H1 (cell line): ENCODE results near the gene ACTN2. TPM values are rescaled to one million over a fixed set of nuclear protein-coding genes. Genes with fewer than 3 reads are reported as not detected.

Experiments
- CTCF ChIA-PET: fragments of 300-600 bp; sonication (Branson Sonifier 250); formaldehyde crosslinking; loops from one replicate; lab custom pipeline; 2021; ENCODE audit not compliant: partially characterized antibody; lab: Charles Lee
- POLR2A ChIA-PET: fragments of 300-600 bp; sonication (Branson Sonifier 250); formaldehyde crosslinking; loops from one replicate; lab custom pipeline; 2021; ENCODE audit warnings: inconsistent platforms; ENCODE audit not compliant: partially characterized antibody; lab: Charles Lee
- DNase-seq, 2 experiments: peaks; one replicate each; pipeline versions ENCODE4 v3.0.0 to v3.0.0-alpha.2; 2010 to 2022; ENCODE audit warnings: low spot score in 2 of 2, low read depth in 1 of 2, mixed read lengths in 1 of 2
- FAIRE-seq: peaks from 2 replicates; lab custom pipeline; 2011; peaks lifted over from hg19 to GRCh38; lab: Jason Lieb, UNC
- H2AFZ ChIP-seq: 2 replicates; pipeline ENCODE4 v1.8.1; 2012; ENCODE audit warnings: low read length, inconsistent platforms
- H2AK5ac ChIP-seq: 2 replicates; pipeline ENCODE4 v1.6.1; 2013; ENCODE audit warnings: low read depth, low read length
- H2BK120ac ChIP-seq: replicated peaks from 2 replicates; pipeline ENCODE3; 2013; ENCODE audit warnings: low read depth, low read length, inconsistent platforms
- H2BK12ac ChIP-seq: 2 replicates; pipeline ENCODE4 v1.6.1; 2013; ENCODE audit warnings: low read depth, low read length
- H2BK15ac ChIP-seq: 2 replicates; pipeline ENCODE4 v1.6.1; 2013; ENCODE audit warnings: low read length
- H2BK20ac ChIP-seq: 2 replicates; pipeline ENCODE4 v1.6.1; 2013; ENCODE audit warnings: low read length
- H2BK5ac ChIP-seq: 2 replicates; pipeline ENCODE4 v1.6.1; 2013; ENCODE audit warnings: low read depth, low read length
- H3K14ac ChIP-seq: 2 replicates; pipeline ENCODE4 v1.6.1; 2013; ENCODE audit warnings: inconsistent platforms; ENCODE audit not compliant: insufficient read length
- H3K18ac ChIP-seq: 2 replicates; pipeline ENCODE4 v1.6.1; 2013; ENCODE audit warnings: low read length; ENCODE audit errors: extremely low read depth
- H3K23ac ChIP-seq: 2 replicates; pipeline ENCODE4 v1.6.1; 2013; ENCODE audit warnings: inconsistent platforms; ENCODE audit not compliant: insufficient read length
- H3K23me2 ChIP-seq: 2 replicates; pipeline ENCODE4 v1.6.1; 2013; ENCODE audit warnings: low read depth, low read length
- H3K27ac ChIP-seq: 2 replicates; pipeline ENCODE4 v1.6.1; 2011; ENCODE audit warnings: low read depth, low read length, inconsistent platforms
- H3K27me3 ChIP-seq, 4 experiments: replicated peaks in 1 of 4; 1 replicate in 1 of 4; 2 replicates in 3 of 4; pipeline versions ENCODE4 v1.6.1 to v1.8.1; 2011 to 2013; ENCODE audit warnings: low read length in 3 of 4, mild to moderate bottlenecking in 3 of 4, inconsistent platforms in 2 of 4, mixed read lengths in 2 of 4, moderate library complexity in 1 of 4; ENCODE audit not compliant: control insufficient read depth in 3 of 4, insufficient read depth in 3 of 4; ENCODE audit errors: extremely low read depth in 1 of 4
- H3K36me3 ChIP-seq, 4 experiments: 2 replicates each; pipeline versions ENCODE4 v1.6.1 to v1.8.1; 2011 to 2013; ENCODE audit warnings: mild to moderate bottlenecking in 4 of 4, low read length in 3 of 4, moderate library complexity in 2 of 4, control low read depth in 1 of 4, inconsistent platforms in 1 of 4; ENCODE audit not compliant: insufficient read depth in 4 of 4, control insufficient read depth in 2 of 4
- H3K4ac ChIP-seq: replicated peaks from 2 replicates; pipeline ENCODE3; 2013; ENCODE audit warnings: low read length, low read depth, mixed read lengths, inconsistent platforms; ENCODE audit not compliant: insufficient read length
- H3K4me1 ChIP-seq, 4 experiments: replicated peaks in 1 of 4; 1 replicate in 1 of 4; 2 replicates in 3 of 4; pipeline versions ENCODE4 v1.6.1 to v1.8.1; 2011 to 2013; ENCODE audit warnings: low read length in 3 of 4, inconsistent platforms in 2 of 4, mixed read lengths in 1 of 4; ENCODE audit not compliant: insufficient read depth in 4 of 4, control insufficient read depth in 3 of 4
- H3K4me2 ChIP-seq, 2 experiments: 2 replicates each; pipeline versions ENCODE4 v1.6.1 to v1.8.1; 2011 to 2013; ENCODE audit warnings: low read depth in 2 of 2, low read length in 2 of 2, control low read depth in 1 of 2, inconsistent platforms in 1 of 2, mild to moderate bottlenecking in 1 of 2; ENCODE audit not compliant: insufficient read depth in 1 of 2
- H3K4me3 ChIP-seq, 4 experiments: fragments of 200-600, 300-600 bp in 1 of 4; sonication (generic), shearing (Covaris generic), sonication (Bioruptor Twin) in 1 of 4; 2 replicates each; pipeline versions ENCODE4 v1.5.1 to v1.8.1; 2011 to 2016; ENCODE audit warnings: low read length in 4 of 4, low read depth in 3 of 4, control low read depth in 2 of 4, inconsistent platforms in 2 of 4, mild to moderate bottlenecking in 2 of 4, mixed read lengths in 1 of 4, moderate library complexity in 1 of 4; ENCODE audit not compliant: insufficient read depth in 2 of 4; ENCODE audit errors: extremely low read depth in 1 of 4
- H3K56ac ChIP-seq: replicated peaks from 2 replicates; pipeline ENCODE3; 2013; ENCODE audit warnings: low read depth, mild to moderate bottlenecking, mixed read lengths, low read length, inconsistent platforms; ENCODE audit not compliant: insufficient read length
- H3K79me1 ChIP-seq: 2 replicates; pipeline ENCODE4 v1.6.1; 2013; ENCODE audit warnings: low read depth, low read length, control low read depth
- H3K79me2 ChIP-seq, 2 experiments: 2 replicates each; pipeline versions ENCODE4 v1.6.1 to v1.8.1; 2012 to 2013; ENCODE audit warnings: low read length in 2 of 2, mild to moderate bottlenecking in 2 of 2, inconsistent platforms in 1 of 2; ENCODE audit not compliant: insufficient read depth in 2 of 2, control insufficient read depth in 1 of 2
- H3K9ac ChIP-seq, 4 experiments: replicated peaks in 1 of 4; 1 replicate in 1 of 4; 2 replicates in 3 of 4; pipeline versions ENCODE4 v1.6.1 to v1.8.1; 2011 to 2013; ENCODE audit warnings: low read depth in 3 of 4, low read length in 3 of 4, control low read depth in 2 of 4, mild to moderate bottlenecking in 2 of 4, moderate library complexity in 2 of 4, inconsistent platforms in 1 of 4; ENCODE audit errors: extremely low read depth in 1 of 4
- H3K9me3 ChIP-seq, 2 experiments: 2 replicates each; pipeline versions ENCODE4 v1.6.1 to v1.8.1; 2012 to 2013; ENCODE audit warnings: mild to moderate bottlenecking in 2 of 2, moderate library complexity in 2 of 2, control low read depth in 1 of 2, inconsistent platforms in 1 of 2, low read depth in 1 of 2, low read length in 1 of 2, mixed read lengths in 1 of 2; ENCODE audit not compliant: insufficient read depth in 2 of 2
- H4K20me1 ChIP-seq, 2 experiments: replicated peaks in 1 of 2; 2 replicates each; pipeline versions ENCODE3 to v1.8.1; 2011 to 2013; ENCODE audit warnings: inconsistent platforms in 2 of 2, low read length in 2 of 2, mild to moderate bottlenecking in 1 of 2; ENCODE audit not compliant: insufficient read depth in 2 of 2, control insufficient read depth in 1 of 2
- H4K5ac ChIP-seq: 2 replicates; pipeline ENCODE4 v1.6.1; 2013; ENCODE audit warnings: low read length, low read depth, mixed read lengths, inconsistent platforms; ENCODE audit not compliant: insufficient read length
- H4K8ac ChIP-seq: 2 replicates; pipeline ENCODE4 v1.8.0; 2013; ENCODE audit warnings: mild to moderate bottlenecking, moderate library complexity, low read length, inconsistent platforms; ENCODE audit not compliant: insufficient read depth; ENCODE audit errors: extremely low read depth
- H4K91ac ChIP-seq: replicated peaks from 2 replicates; pipeline ENCODE3; 2013; ENCODE audit warnings: low read length, mixed read lengths, inconsistent platforms; ENCODE audit not compliant: insufficient read length
- BRCA1 ChIP-seq: IDR thresholded peaks from 2 replicates; pipeline ENCODE4 v1.6.1; 2012; ENCODE audit warnings: low read depth, low read length, improper control_type of control experiment
- CBX8 ChIP-seq: fragments of 300-800, 300-1000 bp; sonication (generic); IDR thresholded peaks from 2 replicates; pipeline ENCODE4 v1.7.1; 2016; ENCODE audit warnings: low read depth, low read length, borderline replicate concordance
- CEBPB ChIP-seq: IDR thresholded peaks from 2 replicates; pipeline ENCODE4 v1.6.1; 2012; ENCODE audit warnings: low read depth, low read length
- CHD1 ChIP-seq: IDR thresholded peaks from 2 replicates; pipeline ENCODE4 v1.6.1; 2012; ENCODE audit warnings: low read depth, low read length, improper control_type of control experiment
- CREB1 ChIP-seq: IDR thresholded peaks from 2 replicates; pipeline ENCODE4 v1.6.1; 2012; ENCODE audit warnings: inconsistent platforms
- EGR1 ChIP-seq: IDR thresholded peaks from 2 replicates; pipeline ENCODE4 v1.6.1; 2011; ENCODE audit warnings: low read depth, low read length, borderline replicate concordance
- JUND ChIP-seq: IDR thresholded peaks from 2 replicates; pipeline ENCODE4 v1.6.1; 2011; ENCODE audit warnings: mild to moderate bottlenecking, improper control_type of control experiment, low read length
- PHF8 ChIP-seq: fragments of 200-600 bp; sonication (generic); conservative IDR thresholded peaks from 2 replicates; pipeline ENCODE4 v1.7.1; 2012; ENCODE audit warnings: low read depth, mild to moderate bottlenecking, inconsistent platforms, low read length, moderate library complexity
- POLR2AphosphoS5 ChIP-seq: IDR thresholded peaks from 2 replicates; pipeline ENCODE4 v1.6.1; 2011; ENCODE audit warnings: low read depth, low read length
- RBBP5 ChIP-seq: IDR thresholded peaks from 2 replicates; pipeline ENCODE4 v1.7.1; 2012; ENCODE audit warnings: low read depth, mild to moderate bottlenecking, inconsistent platforms, low read length, moderate library complexity, borderline replicate concordance
- RNF2 ChIP-seq: fragments of 200-900, 300-1000 bp; sonication (generic); IDR thresholded peaks from 2 replicates; pipeline ENCODE4 v1.7.1; 2016; ENCODE audit warnings: borderline replicate concordance, low read depth, mild to moderate bottlenecking, antibody characterized with exemption, low read length; ENCODE audit not compliant: poor library complexity, severe bottlenecking; ENCODE audit errors: missing control alignments
- SAP30 ChIP-seq: fragments of 300-600 bp; sonication (generic); IDR thresholded peaks from 2 replicates; pipeline ENCODE4 v1.7.1; 2012; ENCODE audit warnings: low read length, moderate library complexity, mild to moderate bottlenecking, inconsistent platforms; ENCODE audit not compliant: insufficient read depth, insufficient replicate concordance
- SIN3A ChIP-seq, 2 experiments: IDR thresholded peaks in 1 of 2; conservative IDR thresholded peaks in 1 of 2; 2 replicates each; pipeline ENCODE4 v1.6.1; 2011 to 2012; ENCODE audit warnings: low read length in 2 of 2, improper control_type of control experiment in 1 of 2, low read depth in 1 of 2, mild to moderate bottlenecking in 1 of 2
- SRF ChIP-seq: IDR thresholded peaks from 2 replicates; pipeline ENCODE4 v1.6.1; 2011; ENCODE audit warnings: mild to moderate bottlenecking, low read depth, low read length, moderate library complexity
- TEAD4 ChIP-seq: IDR thresholded peaks from 2 replicates; pipeline ENCODE4 v1.6.1; 2012; ENCODE audit warnings: low read depth, low read length, inconsistent platforms, mixed read lengths
- WGBS, 2 experiments: shearing (Covaris generic) in 1 of 2; methylation state at CpG; one replicate each; pipeline versions ENCODE4 v1.1.6 to v1.1.7; 2013 to 2015; ENCODE audit warnings: low lambda C conversion rate in 2 of 2, mixed read lengths in 2 of 2, inconsistent platforms in 1 of 2, low coverage in 1 of 2, missing lambda C conversion rate in 1 of 2; ENCODE audit not compliant: insufficient replicate concordance in 2 of 2, insufficient coverage in 1 of 2, insufficient read length in 1 of 2; ENCODE audit errors: extremely low coverage in 1 of 2, missing lambda C conversion rate in 1 of 2; 5-methylcytosine and 5-hydroxymethylcytosine counted together
- polyA plus RNA-seq, 7 experiments: library from polyadenylated mRNA; depleted of rRNA in 3 of 7; stranded (reverse) in 5 of 7; unstranded in 2 of 7; fragments of >200 nt in 5 of 7; fragments of 200-250 nt in 2 of 7; gene quantifications; 1 replicate in 5 of 7; 2 replicates in 1 of 7; 4 replicates in 1 of 7; pipeline versions ENCODE4 v1.2.1 to v1.2.3, GENCODE V29; 2011 to 2013; ENCODE audit warnings: missing spikeins in 2 of 7, mixed read lengths in 2 of 7
- total RNA-seq: library from RNA; stranded (reverse); fragmentation: NEBNext Ultra II Directional; extraction: Animal tissue kit (Norgen Biotek cat#: 25700); gene quantifications from 2 replicates; pipeline ENCODE4 v1.2.1, GENCODE V29; 2021

Gene ACTN2
- total and polyA plus RNA-seq, 2 of the 8 experiments (the other 6 are each of a cell fraction or from before 2014, with no cell fraction given), result 1.9 to 4.1 TPM

DNA sequence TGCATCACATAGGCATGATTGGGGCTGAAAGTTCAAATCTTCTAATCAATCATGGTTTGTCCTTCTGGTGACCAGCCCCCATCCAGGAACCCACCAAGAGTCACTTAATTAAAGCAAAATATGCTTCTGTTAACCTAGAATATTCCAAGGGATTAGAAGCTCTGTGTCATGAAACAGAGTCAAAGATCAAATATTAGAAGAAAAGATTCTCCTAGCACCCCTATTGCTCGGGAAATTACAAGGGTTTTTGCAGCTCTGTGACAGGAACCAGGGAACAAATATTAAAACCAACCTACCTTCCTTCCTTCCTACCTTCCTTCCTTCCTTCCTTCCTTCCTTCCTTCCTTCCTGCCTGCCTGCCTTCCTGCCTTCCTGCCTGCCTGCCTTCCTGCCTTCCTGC is 31.8 kb upstream of the ACTN2 start:
- POLR2A ChIA-PET, result no interaction called here

More for the DNA sequence above, 31.8 kb upstream of the ACTN2 start:
- 88% methylated on average over 1 of the region's 1 CpG; no CpG with 5 or more reads in 1 of the 2 experiments for WGBS, 2 experiments
- no peak overlapping the region for H3K4me2 ChIP-seq
- no peak overlapping the region for H2BK5ac ChIP-seq
- H4K5ac ChIP-seq, result no peak overlapping the region
- H3K14ac ChIP-seq, result no peak overlapping the region
- H3K27ac ChIP-seq, result no peak overlapping the region
- no peak for TF ChIP-seq CHD1
- TF ChIP-seq POLR2AphosphoS5, result no peak
- TF ChIP-seq TEAD4, result no peak
- no peak for TF ChIP-seq SRF
- no peak for TF ChIP-seq RBBP5
- no peak for TF ChIP-seq CREB1
- no peak for TF ChIP-seq SIN3A (conservative IDR thresholded peaks at IDR 0.05 in 1 of 2, IDR thresholded peaks at IDR 0.05 in 1 of 2; ENCODE audit: low read depth in 1 of 2, low read length in 2 of 2)
- no peak for TF ChIP-seq PHF8
- no peak for TF ChIP-seq JUND
- no peak for TF ChIP-seq BRCA1
- no peak for TF ChIP-seq CEBPB
- no peak for TF ChIP-seq SAP30
- no peak for TF ChIP-seq CBX8
- TF ChIP-seq EGR1, result no peak
- TF ChIP-seq RNF2, result no peak
- H2BK12ac ChIP-seq, result no peak overlapping the region
- no peak overlapping the region for H3K9ac ChIP-seq
- H3K9me3 ChIP-seq, result no peaks in the 10 kb centered on the region
- H3K56ac ChIP-seq, result no peak overlapping the region
- no peak overlapping the region for H3K4me3 ChIP-seq
- no peaks in the 10 kb centered on the region for H4K20me1 ChIP-seq
- H3K36me3 ChIP-seq, result no peaks in the 10 kb centered on the region
- H3K79me2 ChIP-seq, result no peaks in the 10 kb centered on the region
- no peak overlapping the region for H3K4ac ChIP-seq
- no peaks in the 10 kb centered on the region for H3K79me1 ChIP-seq
- no peak overlapping the region for H2BK20ac ChIP-seq
- H3K4me1 ChIP-seq, result no peaks in the 10 kb centered on the region; a peak in 3 of 7 replicates
- H2BK15ac ChIP-seq, result no peak overlapping the region
- no peak overlapping the region for H3K18ac ChIP-seq
- no peak overlapping the region for H2AFZ ChIP-seq
- no peaks in the 10 kb centered on the region for H3K23me2 ChIP-seq
- no peak overlapping the region for H4K91ac ChIP-seq
- no peak overlapping the region for H4K8ac ChIP-seq
- H2AK5ac ChIP-seq, result no peak overlapping the region
- FAIRE-seq (no peak), DNase-seq (no peak)
- H2BK120ac ChIP-seq, result no peak overlapping the region
- CTCF ChIA-PET, result interaction anchor here (0.6 kb wide), 1 partner anchor 23 kb away, joined by 3 read pairs; no protein-coding TSS in a partner anchor
- H3K27me3 ChIP-seq, result no peaks in the 10 kb centered on the region
- H3K23ac ChIP-seq, result no peak overlapping the region
